Activated naive CD8-positive, alpha-beta T cell (primary cell): ENCODE measurements around the gene COPA.
"Not testable (repeated sequence)": the region's sequence is repeated elsewhere in the genome, so short reads cannot be mapped to it uniquely, and the experiment has no call there.

ENCODE experiments used
- H3K27ac Mint-ChIP-seq: one replicate; pipeline ENCODE4 v1.8.0; 2021; ENCODE audit warnings: mixed read lengths
- H3K27me3 Mint-ChIP-seq: one replicate; pipeline ENCODE4 v1.8.0; 2021; ENCODE audit warnings: mixed read lengths
- H3K36me3 Mint-ChIP-seq: one replicate; pipeline ENCODE4 v1.8.0; 2021; ENCODE audit warnings: mixed read lengths
- H3K4me1 Mint-ChIP-seq: one replicate; pipeline ENCODE4 v1.8.0; 2021; ENCODE audit warnings: low read depth, mixed read lengths
- H3K4me3 Mint-ChIP-seq: one replicate; pipeline ENCODE4 v1.8.0; 2021; ENCODE audit warnings: mild to moderate bottlenecking, mixed read lengths
- H3K9me3 Mint-ChIP-seq: one replicate; pipeline ENCODE4 v1.8.0; 2021; ENCODE audit warnings: low read depth, mixed read lengths

Gene COPA

GRCh38 chr1:160322831-160323230 is 20.2 kb downstream of the COPA start:
- H3K27ac Mint-ChIP-seq, result no peak overlapping the region
- no peak overlapping the region for H3K4me3 Mint-ChIP-seq
- peaks cover 32% of the 10 kb centered on the region for H3K36me3 Mint-ChIP-seq
- no peaks in the 10 kb centered on the region for H3K27me3 Mint-ChIP-seq
- H3K9me3 Mint-ChIP-seq, result no peaks in the 10 kb centered on the region
- H3K4me1 Mint-ChIP-seq, result peaks cover 18% of the 10 kb centered on the region

- H3K9me3 Mint-ChIP-seq, result peaks cover 9% of the 10 kb centered on the region
- H3K27me3 Mint-ChIP-seq, result no peaks in the 10 kb centered on the region
- H3K27ac Mint-ChIP-seq, result peak overlapping the region; percentile 61
- peaks cover 16% of the 10 kb centered on the region for H3K4me1 Mint-ChIP-seq
- peaks cover 44% of the 10 kb centered on the region for H3K36me3 Mint-ChIP-seq
- H3K4me3 Mint-ChIP-seq, result no peak overlapping the region
These were observed 27.7 kb downstream of the COPA start for GRCh38 chr1:160315359-160315758.

DNA sequence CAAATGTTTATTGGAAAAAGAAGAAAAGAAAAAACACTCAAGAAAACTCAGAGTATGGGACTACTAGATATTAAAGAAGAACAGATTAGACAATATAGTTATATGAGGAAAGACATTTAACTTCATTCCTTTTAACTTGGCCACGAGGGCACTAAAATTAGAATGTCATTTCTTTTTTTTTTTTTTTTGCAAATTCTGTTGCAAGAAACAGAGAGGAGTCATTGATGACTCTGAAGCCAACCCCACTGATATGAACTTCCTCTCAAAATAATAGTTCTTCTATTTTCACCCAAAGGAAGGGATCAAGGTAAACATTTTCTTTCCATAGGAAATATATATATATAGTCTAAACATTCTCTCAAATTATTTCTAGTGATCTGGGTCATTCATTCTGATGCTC is 33.5 kb downstream of the COPA start:
- H3K36me3 Mint-ChIP-seq, result peaks cover under 1% of the 10 kb centered on the region
- no peak overlapping the region for H3K4me3 Mint-ChIP-seq
- no peaks in the 10 kb centered on the region for H3K4me1 Mint-ChIP-seq
- no peaks in the 10 kb centered on the region for H3K9me3 Mint-ChIP-seq
- H3K27me3 Mint-ChIP-seq, result no peaks in the 10 kb centered on the region
- no peak overlapping the region for H3K27ac Mint-ChIP-seq

DNA sequence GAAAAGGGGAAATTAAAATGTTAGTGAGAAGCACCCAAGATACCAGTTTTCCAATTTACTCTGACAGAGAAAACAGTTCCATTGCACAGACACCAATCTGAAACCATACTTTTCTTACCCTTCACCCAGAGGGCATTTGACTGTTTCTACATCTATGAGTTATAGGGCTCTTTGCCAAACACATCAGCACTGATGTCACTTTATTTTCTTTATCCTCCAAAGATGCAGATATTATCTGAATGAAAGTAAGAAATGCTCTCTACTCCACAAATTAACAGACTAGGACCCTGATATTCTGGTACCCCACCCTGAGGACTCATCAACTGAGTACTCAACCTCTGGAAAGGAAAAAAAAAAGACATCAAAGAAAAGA is 33.9 kb downstream of the COPA start:
- Mint-ChIP-seq H3K9me3 (no peaks in the 10 kb centered on the region), H3K36me3 (no peaks in the 10 kb centered on the region), H3K4me1 (no peaks in the 10 kb centered on the region), H3K27ac (no peak overlapping the region), H3K4me3 (no peak overlapping the region), H3K27me3 (no peaks in the 10 kb centered on the region)

- no peaks in the 10 kb centered on the region for H3K36me3 Mint-ChIP-seq
- no peaks in the 10 kb centered on the region for H3K27me3 Mint-ChIP-seq
- H3K9me3 Mint-ChIP-seq, result no peaks in the 10 kb centered on the region
- peak overlapping the region; percentile 70 for H3K27ac Mint-ChIP-seq
- no peaks in the 10 kb centered on the region for H3K4me1 Mint-ChIP-seq
- no peak overlapping the region for H3K4me3 Mint-ChIP-seq
These were observed 34.4 kb downstream of the COPA start for GRCh38 chr1:160308451-160309184.

DNA sequence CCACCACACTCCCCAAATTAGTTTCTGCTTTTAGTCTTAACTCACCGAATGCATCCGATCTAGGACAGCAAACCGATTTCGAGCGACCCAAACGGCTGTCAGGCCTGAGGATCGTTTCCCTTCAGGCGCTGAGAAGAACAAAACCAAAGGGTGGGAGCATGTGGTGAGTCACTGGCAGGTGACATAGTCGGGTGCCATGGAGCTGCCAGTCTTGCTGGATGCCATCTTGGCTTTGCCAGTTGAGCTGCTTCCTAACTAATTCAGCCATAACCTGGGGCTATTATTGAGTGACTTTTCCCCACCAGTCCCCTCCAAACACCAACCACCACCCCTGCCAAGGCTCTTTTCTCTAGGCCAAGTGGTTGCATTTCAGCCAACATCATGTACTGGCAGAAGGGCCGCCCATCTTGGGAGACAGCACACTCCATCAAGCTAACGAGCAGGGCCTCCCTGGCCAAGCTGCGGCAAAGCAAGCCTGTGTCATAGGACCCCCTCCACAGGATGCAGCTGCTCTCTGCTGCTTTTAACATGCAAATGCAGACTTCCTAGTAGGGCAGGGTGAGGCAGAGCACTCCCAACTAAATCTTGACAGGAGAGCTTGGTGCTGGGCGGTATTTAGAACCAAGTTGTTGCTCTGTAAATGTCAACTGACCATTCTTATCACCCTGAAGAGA is 35.8 kb downstream of the COPA start:
- H3K27ac Mint-ChIP-seq, result no peak overlapping the region
- no peaks in the 10 kb centered on the region for H3K27me3 Mint-ChIP-seq
- no peaks in the 10 kb centered on the region for H3K9me3 Mint-ChIP-seq
- H3K4me1 Mint-ChIP-seq, result no peaks in the 10 kb centered on the region
- no peak overlapping the region for H3K4me3 Mint-ChIP-seq
- no peaks in the 10 kb centered on the region for H3K36me3 Mint-ChIP-seq

GRCh38 chr1:160300173-160300572 is 42.9 kb downstream of the COPA start:
- Mint-ChIP-seq H3K27ac (no peak overlapping the region), H3K27me3 (no peaks in the 10 kb centered on the region), H3K36me3 (peaks cover 4% of the 10 kb centered on the region), H3K4me1 (no peaks in the 10 kb centered on the region), H3K4me3 (no peak overlapping the region), H3K9me3 (no peaks in the 10 kb centered on the region)

DNA sequence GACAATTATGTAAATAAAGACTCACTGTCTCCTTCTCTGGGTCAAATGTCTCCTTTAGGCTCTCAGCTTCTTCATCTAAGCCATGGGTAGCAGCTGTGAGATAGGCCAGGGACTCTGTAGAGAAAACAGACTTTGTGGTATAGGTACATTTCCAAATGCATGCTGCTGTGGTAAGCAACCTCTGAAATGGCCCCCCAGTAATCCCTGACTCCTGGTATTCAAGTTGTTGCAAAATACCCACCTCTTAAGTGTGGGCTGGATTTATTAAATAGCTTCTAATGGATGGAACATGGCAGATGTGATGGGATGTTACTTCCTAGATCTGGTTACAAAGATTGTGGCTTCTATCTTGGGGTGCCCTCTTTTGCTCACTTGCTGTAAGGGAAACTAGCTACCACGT is 47.0 kb downstream of the COPA start:
- Mint-ChIP-seq H3K9me3 (no peaks in the 10 kb centered on the region), H3K4me1 (peaks cover 2% of the 10 kb centered on the region), H3K4me3 (no peak overlapping the region), H3K27me3 (no peaks in the 10 kb centered on the region), H3K27ac (no peak overlapping the region), H3K36me3 (peaks cover 10% of the 10 kb centered on the region)

DNA sequence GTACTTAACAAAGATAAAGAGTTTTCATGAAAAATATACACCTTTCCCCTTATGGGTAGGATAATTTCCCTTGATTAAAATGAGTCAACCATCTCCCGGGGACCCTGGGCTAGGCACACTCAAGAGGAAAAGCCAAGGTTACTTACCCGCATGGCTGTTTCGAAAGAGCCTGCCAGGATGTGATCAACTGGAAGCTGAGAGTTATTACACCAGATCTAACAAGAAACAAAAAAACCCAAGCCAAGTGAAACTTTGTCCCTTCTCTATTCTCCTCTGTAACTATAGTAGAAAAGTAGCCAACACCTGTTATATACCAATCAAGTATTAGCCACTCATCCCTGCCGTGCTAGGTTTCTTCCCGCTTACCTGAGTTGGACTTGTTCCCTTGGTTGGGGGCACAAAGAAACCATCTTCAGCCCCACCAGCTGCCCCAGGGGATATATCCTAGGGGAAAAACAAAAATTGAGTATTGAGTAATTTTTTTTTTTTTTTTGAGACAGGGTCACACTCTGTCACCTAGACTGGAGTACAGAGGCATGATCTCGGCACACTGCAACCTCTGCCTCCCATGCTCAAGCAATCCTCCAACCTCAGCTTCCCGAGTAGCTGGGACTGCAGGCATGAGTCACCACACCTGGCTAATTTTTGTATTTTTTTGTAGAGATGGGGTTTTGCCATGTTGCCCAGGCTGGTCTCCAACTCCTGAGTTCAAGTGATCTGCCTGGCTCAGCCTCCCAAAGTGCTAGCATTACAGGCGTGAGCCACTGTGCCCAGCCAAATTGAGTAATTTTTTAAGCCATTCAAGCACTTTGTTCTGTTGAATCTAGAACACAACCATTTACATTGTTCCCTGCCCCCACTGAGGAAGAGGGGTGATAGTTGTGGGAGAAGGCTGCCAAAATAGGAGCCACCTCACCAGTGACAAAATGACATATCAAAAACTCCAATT is 49.8 kb downstream of the COPA start:
- Mint-ChIP-seq H3K36me3 (peaks cover 10% of the 10 kb centered on the region), H3K27me3 (no peaks in the 10 kb centered on the region), H3K4me1 (peaks cover 2% of the 10 kb centered on the region), H3K9me3 (no peaks in the 10 kb centered on the region), H3K4me3 (no peak overlapping the region), H3K27ac (peak overlapping the region; percentile 25)

- no peak overlapping the region for H3K4me3 Mint-ChIP-seq
- H3K27me3 Mint-ChIP-seq, result no peaks in the 10 kb centered on the region
- peaks cover 2% of the 10 kb centered on the region for H3K4me1 Mint-ChIP-seq
- peaks cover 7% of the 10 kb centered on the region for H3K36me3 Mint-ChIP-seq
- no peaks in the 10 kb centered on the region for H3K9me3 Mint-ChIP-seq
- H3K27ac Mint-ChIP-seq, result no peak overlapping the region
These were observed 51.5 kb downstream of the COPA start for GRCh38 chr1:160291248-160292220.

- H3K36me3 Mint-ChIP-seq, H3K27me3 Mint-ChIP-seq, H3K27ac Mint-ChIP-seq, H3K9me3 Mint-ChIP-seq, H3K4me3 Mint-ChIP-seq: not testable (repeated sequence)
- peaks cover 25% of the 10 kb centered on the region for H3K4me1 Mint-ChIP-seq
These were observed 55.3 kb downstream of the COPA start for GRCh38 chr1:160287769-160288168.

GRCh38 chr1:160285506-160285905 is 57.5 kb downstream of the COPA start:
- no peaks in the 10 kb centered on the region for H3K9me3 Mint-ChIP-seq
- no peaks in the 10 kb centered on the region for H3K27me3 Mint-ChIP-seq
- H3K4me3 Mint-ChIP-seq, result peak overlapping the region; percentile 99
- no peak overlapping the region for H3K27ac Mint-ChIP-seq
- peaks cover 7% of the 10 kb centered on the region for H3K36me3 Mint-ChIP-seq
- H3K4me1 Mint-ChIP-seq, result peaks cover 23% of the 10 kb centered on the region

DNA sequence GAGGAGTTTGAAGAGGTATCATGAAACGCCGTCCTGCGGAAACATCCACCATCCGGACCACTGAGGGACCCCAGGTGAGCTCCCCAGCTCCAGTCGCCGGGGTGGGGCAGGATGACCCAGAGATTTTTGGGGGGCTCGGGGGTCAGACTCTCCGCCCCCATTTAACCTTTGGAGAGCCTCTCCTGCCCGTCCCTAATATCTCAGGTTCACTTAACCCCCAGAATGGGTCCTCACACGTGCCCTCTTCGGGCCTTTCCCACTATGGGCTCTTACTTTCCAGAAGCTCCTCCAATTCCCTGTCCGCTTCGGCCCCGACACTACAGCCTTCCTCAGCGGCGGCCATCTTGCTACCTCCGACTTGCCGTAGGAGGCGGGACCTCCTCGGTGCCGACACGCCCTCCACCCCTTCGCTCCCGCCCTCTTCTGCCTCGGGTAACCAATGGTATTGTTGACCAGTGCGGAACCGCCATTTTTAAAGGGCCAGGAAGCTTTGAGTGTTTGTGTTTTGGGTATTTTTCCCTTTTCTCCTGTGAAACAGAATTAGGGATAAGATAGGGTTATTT is 58.2 kb downstream of the COPA start, which contains the start of gene PEX19:
PEX19 (minus strand) TSS at position 352 of the 563 bp plus-strand sequence; CDS start at position 343, 9 bp downstream.
- Mint-ChIP-seq H3K4me3 (peak within 1 kb of the TSS; percentile 99), H3K27me3 (no peaks in the 10 kb centered on the region), H3K27ac (peak within 1 kb of the TSS; percentile 96), H3K9me3 (no peaks in the 10 kb centered on the region), H3K36me3 (peaks cover 9% of the 10 kb centered on the region), H3K4me1 (peaks cover 23% of the 10 kb centered on the region)
